NCI-H1092 treated with DMSO at 0.1 percent for 48 hours (cell line): ENCODE measurements around the gene EVA1B.

Source experiments
- DNase-seq: peaks from one replicate; lab custom pipeline; 2025; lab: John Stamatoyannopoulos, UW

EVA1B gene

DNA sequence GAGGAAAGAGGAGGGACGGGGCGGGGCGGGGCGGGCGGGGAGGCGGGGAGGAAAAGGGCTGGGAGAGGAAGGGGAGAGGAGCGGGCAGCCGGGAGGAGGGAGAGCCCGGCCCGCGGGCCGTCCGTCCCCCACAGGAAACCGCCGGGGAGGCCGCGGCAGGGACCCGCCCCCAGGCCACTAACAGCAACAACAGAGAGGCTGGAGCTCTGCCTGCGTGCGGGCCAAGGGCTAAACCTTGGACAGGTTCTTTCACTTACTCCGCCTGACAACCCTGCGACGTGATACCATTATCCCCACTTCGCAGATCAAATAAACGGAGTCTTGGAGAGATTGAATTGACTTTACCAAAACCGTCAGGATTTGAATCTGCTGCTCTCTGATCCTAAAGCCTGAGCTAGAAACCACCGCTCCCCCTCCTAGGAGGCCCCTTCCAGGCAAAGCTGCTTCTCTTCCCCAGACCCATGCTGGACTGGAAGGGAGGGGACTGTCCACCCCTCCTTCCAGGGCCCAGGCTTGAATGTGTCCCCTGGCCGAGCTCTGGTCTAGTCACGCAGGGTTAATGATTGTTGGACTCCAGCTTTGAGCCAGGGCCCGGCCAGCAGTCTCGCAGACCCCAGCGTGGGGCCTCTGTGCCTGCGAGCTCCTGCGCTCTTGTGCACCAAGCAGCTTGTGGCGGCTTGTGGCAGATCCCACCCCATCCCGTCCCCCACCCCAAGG is at the start of gene EVA1B:
TSS of gene EVA1B (minus strand) at position 10 of the 717 bp plus-strand sequence. CDS start 608 bp downstream, outside the sequence.
- no peak for DNase-seq

DNA sequence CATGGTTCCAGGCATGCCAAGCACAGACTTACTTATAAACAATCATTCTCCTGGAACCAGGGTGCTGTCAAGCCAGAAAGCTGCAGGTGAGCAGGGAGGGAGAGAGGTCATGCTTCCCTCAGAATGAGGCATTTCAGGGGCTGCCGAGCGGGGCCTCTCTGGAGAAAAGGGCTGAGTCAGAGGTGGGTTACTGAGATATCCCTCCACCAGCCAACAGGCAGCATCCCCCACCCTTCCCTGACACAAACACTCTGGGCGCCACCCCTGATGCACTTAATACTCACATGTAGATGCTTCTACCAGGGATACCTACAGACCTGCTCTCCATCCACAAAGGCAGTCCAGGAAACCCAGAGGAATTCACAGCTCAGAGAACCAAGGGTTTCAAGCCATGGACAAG is 49.2 kb upstream of the EVA1B start:
- no peak for DNase-seq

- DNase-seq = peak; percentile 70
Measured at GRCh38 chr1:36369061-36369861, 45.8 kb upstream of the EVA1B start.

DNA sequence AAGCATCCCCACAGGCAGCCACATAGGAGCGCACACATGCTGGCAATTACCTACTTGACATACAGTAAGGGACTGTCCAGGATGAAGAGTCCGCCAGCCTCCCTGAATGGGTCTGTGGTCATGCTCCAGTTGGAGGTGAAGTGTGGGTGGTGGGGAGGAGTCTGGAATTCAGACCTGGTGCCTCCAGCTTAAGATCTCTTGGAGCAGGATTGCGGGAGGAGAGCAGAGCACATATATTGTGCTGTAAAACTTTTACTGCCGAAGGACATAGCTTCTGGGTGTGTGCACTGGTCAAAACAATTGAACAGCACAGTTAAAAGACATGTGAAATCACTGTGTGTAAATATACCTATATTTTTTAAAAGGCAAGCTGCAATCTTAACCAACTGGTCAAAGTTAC is 44.4 kb upstream of the EVA1B start:
- DNase-seq = no peak

GRCh38 chr1:36367066-36367465 is 43.6 kb upstream of the EVA1B start:
- DNase-seq = no peak

DNA sequence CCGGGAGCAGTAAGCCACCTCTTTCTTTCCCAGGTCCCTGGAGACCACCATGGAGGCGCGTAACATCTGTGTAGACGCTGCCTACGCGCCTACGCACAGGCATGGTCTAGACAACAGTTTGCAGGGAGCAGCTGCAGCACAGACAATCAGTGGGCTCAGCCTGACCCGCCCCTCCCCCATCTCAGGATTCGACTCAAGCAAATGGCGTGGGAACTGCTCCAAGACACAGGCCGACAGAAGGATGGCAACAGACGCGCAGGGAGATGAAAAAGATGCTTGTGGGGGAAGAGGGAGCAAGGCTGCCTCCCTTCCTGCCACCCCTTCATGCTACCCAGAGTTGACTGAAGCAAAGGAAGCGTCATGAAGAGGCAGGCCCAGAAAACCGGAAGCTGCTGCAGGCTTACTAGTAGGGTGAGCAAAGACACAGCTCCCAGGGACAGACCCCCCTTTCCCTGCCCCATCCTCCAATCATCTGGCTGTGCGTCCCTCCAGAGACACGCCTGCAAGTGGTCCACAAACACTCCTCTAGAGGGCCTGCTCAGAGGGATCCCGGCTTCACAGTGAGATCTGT is 42.7 kb upstream of the EVA1B start:
- DNase-seq = no peak

DNA sequence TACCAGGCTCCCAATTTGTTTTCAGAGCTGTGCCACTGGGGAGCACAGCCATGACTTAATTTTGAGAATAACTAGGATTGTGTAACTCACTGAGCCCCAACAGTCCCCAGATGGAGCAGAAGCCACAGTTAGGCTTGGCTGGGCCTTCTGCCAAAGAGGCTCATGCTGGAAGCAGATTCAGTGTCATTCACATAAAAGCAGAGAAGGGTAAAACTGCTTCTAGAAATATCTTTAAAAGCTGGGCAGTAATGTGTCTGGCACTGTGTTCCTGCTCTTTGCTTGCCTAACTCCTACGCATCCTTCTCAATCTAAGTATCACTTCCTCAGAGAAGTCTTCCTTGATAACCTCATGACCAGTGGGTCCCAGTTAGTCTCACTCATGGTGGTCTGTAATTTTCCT is 41.9 kb upstream of the EVA1B start:
- no peak for DNase-seq

GRCh38 chr1:36359911-36360550 is 36.6 kb upstream of the EVA1B start:
- DNase-seq = no peak

DNA sequence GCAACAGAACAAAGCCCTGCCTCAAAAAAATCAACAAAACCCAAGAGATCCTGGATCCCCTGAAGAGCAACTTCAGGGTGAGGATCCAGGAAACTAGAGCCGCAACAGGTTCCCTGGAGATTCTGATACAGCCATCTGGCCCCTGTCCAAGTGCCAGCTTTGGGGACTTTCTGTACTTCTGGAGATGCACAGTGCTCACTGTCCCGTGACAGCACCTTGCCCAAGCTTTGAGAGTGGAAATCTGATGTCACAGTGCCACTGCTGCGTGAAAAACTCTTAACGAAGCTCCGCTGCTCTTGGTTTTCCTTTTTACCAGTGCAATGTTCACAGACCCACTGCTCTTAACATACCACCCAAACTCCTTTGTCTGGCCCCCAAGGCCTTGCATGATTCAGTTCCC is 35.9 kb upstream of the EVA1B start:
- DNase-seq = no peak

GRCh38 chr1:36358514-36359084 is 35.2 kb upstream of the EVA1B start:
- no peak for DNase-seq

GRCh38 chr1:36355811-36356210 is 32.4 kb upstream of the EVA1B start:
- no peak for DNase-seq

DNA sequence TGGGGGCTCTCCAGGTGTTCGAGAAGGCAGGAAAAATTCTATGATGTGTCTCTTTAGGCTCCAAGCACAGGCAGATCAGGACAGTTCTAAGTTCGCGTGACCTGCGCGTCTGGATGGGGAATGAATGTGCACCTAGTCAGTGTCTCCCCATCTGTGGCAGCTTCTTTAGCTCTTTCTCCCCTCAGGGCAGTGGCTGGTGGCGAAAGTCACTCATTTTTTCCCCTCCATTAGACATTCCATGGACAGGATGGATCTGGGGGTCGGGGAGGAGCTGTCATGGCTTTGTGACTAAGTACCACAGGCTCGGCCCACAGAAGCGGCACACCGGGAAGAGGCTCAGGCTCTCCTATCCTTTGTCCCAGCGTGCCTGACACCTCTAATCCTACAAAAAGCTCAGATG is 31.0 kb upstream of the EVA1B start:
- no peak for DNase-seq

GRCh38 chr1:36352910-36353878 is 29.7 kb upstream of the EVA1B start:
- DNase-seq = no peak

GRCh38 chr1:36352125-36352909 is 28.9 kb upstream of the EVA1B start:
- no peak for DNase-seq

DNA sequence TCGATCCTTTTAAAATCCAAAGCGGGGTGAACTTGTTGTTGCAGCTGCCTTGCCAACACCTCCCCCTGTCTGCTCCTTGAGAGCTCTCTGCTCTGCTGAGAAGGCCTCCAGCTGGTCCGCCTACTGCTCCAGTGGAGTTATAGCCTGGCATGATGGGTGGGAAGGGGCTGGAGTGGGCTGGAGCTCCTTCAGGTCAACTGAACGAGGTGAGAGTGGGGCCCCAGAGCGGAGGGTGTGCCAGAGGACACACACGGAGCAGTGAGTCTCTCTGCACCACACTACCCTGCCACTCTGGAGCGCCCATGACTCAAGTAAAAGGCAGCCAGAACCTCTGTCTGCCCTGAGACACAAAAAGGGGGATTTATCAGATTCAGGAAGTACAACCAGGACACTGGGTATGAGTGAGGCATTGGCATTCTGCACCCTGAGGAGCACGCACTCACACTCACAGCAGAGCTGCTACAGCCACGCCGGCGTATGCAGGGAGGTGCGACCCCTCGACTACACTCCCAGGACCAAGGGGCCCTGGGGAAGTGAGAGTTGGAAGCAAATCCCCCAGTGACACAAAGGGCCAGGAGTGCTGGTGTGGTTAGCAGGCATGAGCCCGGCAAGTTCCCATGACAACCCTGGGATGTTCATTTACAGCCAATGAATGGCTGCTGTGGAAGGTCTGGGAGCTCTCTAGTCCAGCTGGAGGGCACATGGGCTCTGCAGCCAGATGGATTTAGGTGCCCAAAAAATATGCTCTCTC is 28.0 kb upstream of the EVA1B start:
- DNase-seq = no peak

GRCh38 chr1:36350659-36351226 is 27.3 kb upstream of the EVA1B start:
- DNase-seq = no peak

- DNase-seq = no peak
Measured at GRCh38 chr1:36349839-36350238, 26.4 kb upstream of the EVA1B start.

DNA sequence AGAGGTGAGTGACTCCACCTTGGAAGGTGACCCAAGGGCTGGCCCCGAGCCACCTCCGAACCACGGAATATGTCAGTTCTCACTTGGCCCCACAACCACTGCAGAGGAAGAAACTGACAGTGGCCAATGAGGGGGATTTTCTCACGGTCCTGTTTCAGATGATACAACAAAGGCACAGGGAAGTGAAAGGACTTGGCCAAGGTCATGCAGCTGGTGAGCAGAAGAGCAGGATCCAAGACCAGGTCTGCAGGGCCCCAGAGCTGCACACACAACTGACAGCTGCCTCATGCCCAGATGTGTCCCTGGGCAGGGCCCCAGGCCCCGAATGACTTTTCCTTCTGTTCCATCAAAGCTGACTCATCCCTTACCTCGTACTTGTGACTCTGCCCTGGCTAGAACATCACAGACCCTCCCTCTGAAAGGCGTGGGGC is 25.8 kb upstream of the EVA1B start:
- DNase-seq = no peak

- no peak for DNase-seq
Measured at GRCh38 chr1:36346741-36347370, 23.4 kb upstream of the EVA1B start.
